SU-DHL-6 (cell line): ENCODE results near the gene RASGRF1.

Experiments
- EZH2phosphoT487 ChIP-seq: fragments of 200-600 bp; sonication (generic), shearing (Covaris generic); conservative IDR thresholded peaks from 2 replicates; pipeline ENCODE4 v1.6.1; 2018; ENCODE audit warnings: mild to moderate bottlenecking, antibody characterized with exemption, low read length, moderate library complexity, mixed read lengths
- TF ChIP-seq, protein P1 (sequence below): fragments of 200-600 bp; sonication (generic); IDR thresholded peaks from one replicate; pipeline ENCODE4 v1.5.1; 2017; ENCODE audit warnings: antibody characterized with exemption, mild to moderate bottlenecking, low read length, moderate library complexity; ENCODE audit not compliant: insufficient read depth, poor library complexity, severe bottlenecking

DNA sequence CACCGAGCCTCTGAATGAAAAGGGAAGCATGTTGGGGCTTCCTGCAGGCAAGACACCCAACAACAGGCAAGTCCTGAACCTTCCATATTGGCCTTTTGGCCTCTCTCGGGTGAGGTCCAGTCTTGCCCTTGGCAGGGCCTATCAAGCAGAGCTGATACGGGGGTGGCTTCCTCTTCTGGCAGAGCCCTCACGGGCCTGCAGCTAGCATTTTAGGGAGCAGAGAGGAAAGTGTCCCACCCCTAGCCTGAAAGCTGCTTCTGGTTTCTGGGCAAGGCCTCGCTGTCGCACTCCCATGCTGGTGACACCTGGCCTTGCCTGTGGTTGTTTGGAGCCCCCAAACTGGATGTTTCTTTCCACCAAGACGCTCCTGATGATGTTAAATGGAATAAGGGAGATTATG lies 113.9 kb downstream of the RASGRF1 start:
- TF ChIP-seq, protein P1, sequence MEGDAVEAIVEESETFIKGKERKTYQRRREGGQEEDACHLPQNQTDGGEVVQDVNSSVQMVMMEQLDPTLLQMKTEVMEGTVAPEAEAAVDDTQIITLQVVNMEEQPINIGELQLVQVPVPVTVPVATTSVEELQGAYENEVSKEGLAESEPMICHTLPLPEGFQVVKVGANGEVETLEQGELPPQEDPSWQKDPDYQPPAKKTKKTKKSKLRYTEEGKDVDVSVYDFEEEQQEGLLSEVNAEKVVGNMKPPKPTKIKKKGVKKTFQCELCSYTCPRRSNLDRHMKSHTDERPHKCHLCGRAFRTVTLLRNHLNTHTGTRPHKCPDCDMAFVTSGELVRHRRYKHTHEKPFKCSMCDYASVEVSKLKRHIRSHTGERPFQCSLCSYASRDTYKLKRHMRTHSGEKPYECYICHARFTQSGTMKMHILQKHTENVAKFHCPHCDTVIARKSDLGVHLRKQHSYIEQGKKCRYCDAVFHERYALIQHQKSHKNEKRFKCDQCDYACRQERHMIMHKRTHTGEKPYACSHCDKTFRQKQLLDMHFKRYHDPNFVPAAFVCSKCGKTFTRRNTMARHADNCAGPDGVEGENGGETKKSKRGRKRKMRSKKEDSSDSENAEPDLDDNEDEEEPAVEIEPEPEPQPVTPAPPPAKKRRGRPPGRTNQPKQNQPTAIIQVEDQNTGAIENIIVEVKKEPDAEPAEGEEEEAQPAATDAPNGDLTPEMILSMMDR = no peak
- TF ChIP-seq EZH2phosphoT487 = no peak
